HepG2 (cell line): Measurements from ENCODE around the gene ZPR1. TPM values are rescaled to one million over a fixed set of nuclear protein-coding genes. Genes with fewer than 3 reads are reported as not detected.

ENCODE experiments used
- ARID2 ChIP-seq: sonication (generic); formaldehyde crosslinking; IDR thresholded peaks from 2 replicates; pipeline ENCODE4 v1.8.1; 2022; ENCODE audit warnings: mild to moderate bottlenecking, missing genetic modification reagents, borderline replicate concordance
- E2F5 ChIP-seq: sonication (generic); formaldehyde crosslinking; conservative IDR thresholded peaks from 2 replicates; pipeline ENCODE4 v1.4.0; 2020; ENCODE audit warnings: missing genetic modification reagents
- JDP2 ChIP-seq: sonication (generic); formaldehyde crosslinking; IDR thresholded peaks from 2 replicates; pipeline ENCODE4 v1.8.1; 2022; ENCODE audit warnings: missing genetic modification reagents, borderline replicate concordance
- MAF1 ChIP-seq: sonication (generic); formaldehyde crosslinking; IDR thresholded peaks from 2 replicates; pipeline ENCODE4 v1.5.0; 2020; ENCODE audit warnings: missing genetic modification reagents, borderline replicate concordance
- PHF5A ChIP-seq: IDR thresholded peaks from one replicate; pipeline ENCODE4 v1.6.1; 2018; ENCODE audit warnings: low read depth, missing genetic modification reagents; ENCODE audit not compliant: unreplicated experiment
- SALL1 ChIP-seq: sonication (generic); formaldehyde crosslinking; IDR thresholded peaks from 2 replicates; pipeline ENCODE4 v1.8.0; 2022; ENCODE audit warnings: mild to moderate bottlenecking, missing genetic modification reagents
- TAF1 ChIP-seq: sonication (generic); formaldehyde crosslinking; IDR thresholded peaks from 2 replicates; pipeline ENCODE4 v1.4.0; 2020; ENCODE audit warnings: missing genetic modification reagents
- TAF15 ChIP-seq: fragments of 200-400 bp; formaldehyde crosslinking; IDR thresholded peaks from one replicate; pipeline ENCODE4 v1.6.1; 2018; ENCODE audit warnings: mild to moderate bottlenecking, low read depth, low read length; ENCODE audit not compliant: poor library complexity, severe bottlenecking
- TBX3 ChIP-seq: fragments of 450-650 bp; IDR thresholded peaks from 2 replicates; pipeline ENCODE4 v1.6.1; 2017; ENCODE audit warnings: antibody characterized with exemption, mild to moderate bottlenecking, inconsistent platforms, borderline replicate concordance
- ZFP36 ChIP-seq: fragments of 150-350 bp; IDR thresholded peaks from 2 replicates; pipeline ENCODE4 v1.6.1; 2018; ENCODE audit warnings: borderline replicate concordance, low read length, low read depth; ENCODE audit not compliant: partially characterized antibody
- ZMAT5 ChIP-seq: sonication (generic); formaldehyde crosslinking; IDR thresholded peaks from 2 replicates; pipeline ENCODE4 v1.5.0; 2020; ENCODE audit warnings: mild to moderate bottlenecking, low read depth, missing genetic modification reagents, borderline replicate concordance
- ZNF18 ChIP-seq: sonication (generic); formaldehyde crosslinking; IDR thresholded peaks from 2 replicates; pipeline ENCODE4 v1.8.0; 2022; ENCODE audit warnings: mild to moderate bottlenecking, missing genetic modification reagents; ENCODE audit not compliant: insufficient replicate concordance
- ZNF260 ChIP-seq: sonication (generic); formaldehyde crosslinking; IDR thresholded peaks from 2 replicates; pipeline ENCODE4 v1.4.0; 2020; ENCODE audit warnings: missing genetic modification reagents, low read depth, mild to moderate bottlenecking, borderline replicate concordance
- ZNF383 ChIP-seq: sonication (generic); formaldehyde crosslinking; IDR thresholded peaks from 2 replicates; pipeline ENCODE4 v1.4.0; 2020; ENCODE audit warnings: missing genetic modification reagents, mild to moderate bottlenecking, borderline replicate concordance
- ZNF549 ChIP-seq: sonication (generic); formaldehyde crosslinking; IDR thresholded peaks from 2 replicates; pipeline ENCODE4 v1.5.0; 2020; ENCODE audit warnings: missing genetic modification reagents
- ZNF598 ChIP-seq: sonication (generic); formaldehyde crosslinking; IDR thresholded peaks from 2 replicates; pipeline ENCODE4 v1.5.1; 2020; ENCODE audit warnings: mild to moderate bottlenecking, missing genetic modification reagents, borderline replicate concordance
- ZNF605 ChIP-seq: sonication (generic); formaldehyde crosslinking; IDR thresholded peaks from 2 replicates; pipeline ENCODE4 v1.8.0; 2022; ENCODE audit warnings: mild to moderate bottlenecking, missing genetic modification reagents
- ZNF687 ChIP-seq: sonication (generic); formaldehyde crosslinking; IDR thresholded peaks from 2 replicates; pipeline ENCODE4 v1.5.1; 2020; ENCODE audit warnings: mild to moderate bottlenecking, missing genetic modification reagents, moderate library complexity
- ZNF720 ChIP-seq: sonication (generic); formaldehyde crosslinking; IDR thresholded peaks from 2 replicates; pipeline ENCODE4 v1.4.0; 2020; ENCODE audit warnings: missing genetic modification reagents
- ZNF782 ChIP-seq: sonication (generic); formaldehyde crosslinking; IDR thresholded peaks from 2 replicates; pipeline ENCODE4 v1.4.0; 2020; ENCODE audit warnings: missing genetic modification reagents, mild to moderate bottlenecking, borderline replicate concordance
- polyA plus RNA-seq, 8 experiments: library from polyadenylated mRNA; depleted of rRNA in 3 of 8; stranded (reverse) in 7 of 8; unstranded in 1 of 8; fragments of >200 nt; fragmentation: Illumina TruSeq in 4 of 8; extraction: Trizol in 4 of 8; gene quantifications; 2 replicates each; pipeline versions ENCODE4 v1.2.1 to v1.2.3, GENCODE V29; 2011 to 2016; ENCODE audit warnings: low read depth in 4 of 8, missing spikeins in 1 of 8, mixed read lengths in 1 of 8; ENCODE audit not compliant: insufficient read depth in 1 of 8
- total RNA-seq, 5 experiments: library from RNA; depleted of rRNA; stranded (reverse); fragments of >200 nt; fragmentation: Illumina TruSeq; extraction: Trizol; gene quantifications; 2 replicates each; pipeline ENCODE4 v1.2.3, GENCODE V29; 2016; ENCODE audit warnings: low read depth in 1 of 5

Gene ZPR1
- total and polyA plus RNA-seq, 2 of the 13 experiments (the other 11 are each of a cell fraction or from before 2014, with no cell fraction given): 40.0 to 79.3 TPM

- TF ChIP-seq ZNF687 (peak; percentile 86), ZFP36 (no peak), ZNF720 (CRISPR knock-in tag) (no peak), TAF1 (CRISPR knock-in tag) (peak; percentile 46; the same call in 1 of the 2 replicates), ZNF598 (CRISPR knock-in tag) (0 out of 2 replicates have a peak, but pooled peaks have one; percentile 12), ZNF605 (peak; percentile 88), ZNF549 (CRISPR knock-in tag) (no peak), SALL1 (CRISPR knock-in tag) (peak; percentile 98), ARID2 (CRISPR knock-in tag) (no peak; the same call in 1 of the 2 replicates), ZNF782 (CRISPR knock-in tag) (no peak), TBX3 (peak; percentile 88; the same call in 1 of the 2 replicates), JDP2 (peak; percentile 55; the same call in 1 of the 2 replicates), TAF15 (no peak), MAF1 (CRISPR knock-in tag) (peak; percentile 67; the same call in 1 of the 2 replicates), ZNF383 (CRISPR knock-in tag) (no peak), ZNF260 (CRISPR knock-in tag) (no peak), PHF5A (CRISPR knock-in tag) (peak; percentile 99), ZMAT5 (CRISPR knock-in tag) (no peak), E2F5 (CRISPR knock-in tag) (no peak), ZNF18 (CRISPR knock-in tag) (peak; percentile 89)
Measured at GRCh38 chr11:116832350-116833290, 44.8 kb upstream of the ZPR1 start (continued).
